DND-41 (cell line): Measurements from ENCODE around the gene CEBPG.
A peak's percentile ranks its signal among the peaks of the same experiment; 100 is the strongest.

Experiments used
- CTCF ChIP-seq: IDR thresholded peaks from 2 replicates; pipeline ENCODE4 v1.5.1; 2012; ENCODE audit warnings: borderline replicate concordance, low read length, moderate library complexity, mild to moderate bottlenecking; ENCODE audit not compliant: poor library complexity, severe bottlenecking; ENCODE audit errors: extremely low read depth
- EZH2 ChIP-seq: IDR thresholded peaks from 3 replicates; pipeline ENCODE4 v1.6.1; 2012; ENCODE audit warnings: borderline replicate concordance, low read depth, mild to moderate bottlenecking, moderate library complexity, low read length, inconsistent platforms; ENCODE audit not compliant: severe bottlenecking

- TF ChIP-seq CTCF (peak; percentile 75), EZH2 (no peak)
Measured at GRCh38 chr19:33416307-33417215, 43.1 kb downstream of the CEBPG start.
